PFSK-1 (cell line): ENCODE data around the gene CD24.

Source experiments
- FOXP2 ChIP-seq: optimal IDR thresholded peaks from 2 replicates; pipeline ENCODE3; 2011; ENCODE audit warnings: borderline replicate concordance, control low read depth, inconsistent platforms; ENCODE audit not compliant: insufficient read depth; ENCODE audit errors: extremely low read length, extremely low read depth
- POLR2AphosphoS5 ChIP-seq: IDR thresholded peaks from 2 replicates; pipeline ENCODE4 v1.6.1; 2012; ENCODE audit warnings: low read depth, mild to moderate bottlenecking, control low read depth, low read length, moderate library complexity
- SIN3A ChIP-seq: IDR thresholded peaks from 2 replicates; pipeline ENCODE4 v1.6.1; 2012; ENCODE audit warnings: mild to moderate bottlenecking, low read length, moderate library complexity, borderline replicate concordance; ENCODE audit not compliant: insufficient read depth
- TAF1 ChIP-seq: IDR thresholded peaks from 2 replicates; pipeline ENCODE4 v1.6.1; 2012; ENCODE audit warnings: low read length, control low read depth, borderline replicate concordance; ENCODE audit not compliant: insufficient read depth
- TF ChIP-seq, protein P1 (sequence below), 2 experiments: IDR thresholded peaks; 2 replicates each; pipeline versions ENCODE4 v1.6.1 to v1.8.0; 2011 to 2012; ENCODE audit warnings: low read depth in 2 of 2, low read length in 2 of 2, control low read depth in 1 of 2, inconsistent platforms in 1 of 2, mild to moderate bottlenecking in 1 of 2, moderate library complexity in 1 of 2; ENCODE audit not compliant: insufficient read depth in 1 of 2

The CD24 gene

GRCh38 chr6:106967936-106968555 is 6.5 kb downstream of the CD24 start:
- TF ChIP-seq TAF1 (no peak), FOXP2 (no peak), POLR2AphosphoS5 (no peak), SIN3A (no peak)
- TF ChIP-seq, protein P1, sequence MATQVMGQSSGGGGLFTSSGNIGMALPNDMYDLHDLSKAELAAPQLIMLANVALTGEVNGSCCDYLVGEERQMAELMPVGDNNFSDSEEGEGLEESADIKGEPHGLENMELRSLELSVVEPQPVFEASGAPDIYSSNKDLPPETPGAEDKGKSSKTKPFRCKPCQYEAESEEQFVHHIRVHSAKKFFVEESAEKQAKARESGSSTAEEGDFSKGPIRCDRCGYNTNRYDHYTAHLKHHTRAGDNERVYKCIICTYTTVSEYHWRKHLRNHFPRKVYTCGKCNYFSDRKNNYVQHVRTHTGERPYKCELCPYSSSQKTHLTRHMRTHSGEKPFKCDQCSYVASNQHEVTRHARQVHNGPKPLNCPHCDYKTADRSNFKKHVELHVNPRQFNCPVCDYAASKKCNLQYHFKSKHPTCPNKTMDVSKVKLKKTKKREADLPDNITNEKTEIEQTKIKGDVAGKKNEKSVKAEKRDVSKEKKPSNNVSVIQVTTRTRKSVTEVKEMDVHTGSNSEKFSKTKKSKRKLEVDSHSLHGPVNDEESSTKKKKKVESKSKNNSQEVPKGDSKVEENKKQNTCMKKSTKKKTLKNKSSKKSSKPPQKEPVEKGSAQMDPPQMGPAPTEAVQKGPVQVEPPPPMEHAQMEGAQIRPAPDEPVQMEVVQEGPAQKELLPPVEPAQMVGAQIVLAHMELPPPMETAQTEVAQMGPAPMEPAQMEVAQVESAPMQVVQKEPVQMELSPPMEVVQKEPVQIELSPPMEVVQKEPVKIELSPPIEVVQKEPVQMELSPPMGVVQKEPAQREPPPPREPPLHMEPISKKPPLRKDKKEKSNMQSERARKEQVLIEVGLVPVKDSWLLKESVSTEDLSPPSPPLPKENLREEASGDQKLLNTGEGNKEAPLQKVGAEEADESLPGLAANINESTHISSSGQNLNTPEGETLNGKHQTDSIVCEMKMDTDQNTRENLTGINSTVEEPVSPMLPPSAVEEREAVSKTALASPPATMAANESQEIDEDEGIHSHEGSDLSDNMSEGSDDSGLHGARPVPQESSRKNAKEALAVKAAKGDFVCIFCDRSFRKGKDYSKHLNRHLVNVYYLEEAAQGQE (IDR thresholded peaks at IDR 0.05; ENCODE audit: insufficient read depth in 1 of 2, low read depth in 2 of 2, low read length in 2 of 2): no peak

DNA sequence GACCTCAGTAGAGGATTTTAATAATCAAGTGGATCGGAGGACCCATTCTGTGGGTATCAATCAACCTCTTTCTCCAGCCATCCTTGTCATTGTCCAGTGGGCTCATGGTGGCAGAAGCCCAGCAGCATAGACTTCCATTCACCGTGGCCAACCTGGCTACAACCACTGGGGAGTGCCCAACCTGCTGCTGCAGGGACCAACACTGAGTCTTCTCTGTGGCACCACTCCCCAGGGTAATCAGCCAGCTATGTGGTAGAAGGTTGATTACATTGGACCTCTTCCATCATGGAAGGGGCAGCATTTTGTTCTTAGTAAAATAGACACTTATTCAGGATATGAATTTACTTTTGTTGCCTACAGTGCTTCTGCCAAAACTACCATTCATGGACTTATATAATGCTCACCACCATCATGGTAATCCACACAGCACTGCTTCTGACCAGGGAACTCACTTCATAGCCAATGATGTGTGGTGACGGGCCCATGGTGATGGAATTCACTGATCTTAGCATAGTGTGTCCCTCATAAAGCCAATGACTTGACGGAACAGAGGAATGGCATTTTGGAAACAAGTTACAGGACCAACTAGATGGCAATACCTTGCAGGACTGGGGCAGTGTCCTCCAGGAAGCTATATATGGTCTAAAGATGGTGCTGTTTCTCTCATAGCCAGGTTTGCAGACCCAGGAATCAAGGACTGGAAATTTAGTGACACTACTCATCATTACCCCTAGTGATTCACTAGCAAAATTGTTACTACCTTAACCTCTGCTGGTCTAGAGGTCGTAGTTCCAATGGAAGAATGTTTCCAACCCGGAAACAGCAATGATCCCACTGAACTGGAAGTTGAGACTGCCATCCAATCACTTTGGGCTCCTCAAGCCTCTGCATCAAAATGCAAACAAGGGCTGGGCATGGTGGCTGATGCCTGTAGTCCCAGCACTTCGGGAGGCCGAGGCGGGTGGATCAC is 7.6 kb downstream of the CD24 start:
- no peak for TF ChIP-seq POLR2AphosphoS5
- TF ChIP-seq, protein P1 (IDR thresholded peaks at IDR 0.05; ENCODE audit: insufficient read depth in 1 of 2, low read depth in 2 of 2, low read length in 2 of 2): no peak
- no peak for TF ChIP-seq TAF1
- TF ChIP-seq FOXP2: no peak
- no peak for TF ChIP-seq SIN3A

- TF ChIP-seq, protein P1 (IDR thresholded peaks at IDR 0.05; ENCODE audit: insufficient read depth in 1 of 2, low read depth in 2 of 2, low read length in 2 of 2): no peak
- TF ChIP-seq SIN3A: no peak
- no peak for TF ChIP-seq TAF1
- no peak for TF ChIP-seq FOXP2
- TF ChIP-seq POLR2AphosphoS5: no peak
Observed at GRCh38 chr6:106966229-106966628, 8.3 kb downstream of the CD24 start.

DNA sequence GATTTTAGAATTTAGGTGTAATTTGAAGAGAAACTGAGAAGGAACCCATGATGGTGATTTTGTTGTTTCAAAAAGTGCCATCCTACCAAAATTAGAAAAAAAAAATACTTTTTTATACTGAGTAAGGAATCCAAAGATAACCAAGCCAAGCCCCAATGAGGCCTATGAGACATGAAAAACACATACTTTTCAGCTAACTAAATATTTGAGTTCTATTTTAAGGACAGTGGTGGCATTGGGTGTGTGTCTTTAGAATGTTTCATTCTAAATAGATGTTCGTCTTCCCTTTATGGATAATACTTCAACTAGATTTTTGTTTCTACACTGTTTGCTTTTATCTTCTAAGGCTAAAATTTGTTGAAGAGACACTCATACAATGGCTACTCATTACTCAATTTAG is 9.6 kb downstream of the CD24 start:
- no peak for TF ChIP-seq SIN3A
- TF ChIP-seq, protein P1 (IDR thresholded peaks at IDR 0.05; ENCODE audit: insufficient read depth in 1 of 2, low read depth in 2 of 2, low read length in 2 of 2): no peak
- no peak for TF ChIP-seq POLR2AphosphoS5
- no peak for TF ChIP-seq FOXP2
- no peak for TF ChIP-seq TAF1
